Stimulated activated CD8-positive, alpha-beta memory T cell treated with anti-CD3 and anti-CD28 coated beads, Interleukin-12 subunit alpha, Interleukin-12 subunit beta, amount 100 ng/mL, for 24 hours (primary cell): ENCODE results near the gene ADPGK.

Experiments
- DNase-seq: peaks from one replicate; pipeline ENCODE4 v3.0.0-alpha.2; 2020; ENCODE audit errors: extremely low read depth

ADPGK gene

DNA sequence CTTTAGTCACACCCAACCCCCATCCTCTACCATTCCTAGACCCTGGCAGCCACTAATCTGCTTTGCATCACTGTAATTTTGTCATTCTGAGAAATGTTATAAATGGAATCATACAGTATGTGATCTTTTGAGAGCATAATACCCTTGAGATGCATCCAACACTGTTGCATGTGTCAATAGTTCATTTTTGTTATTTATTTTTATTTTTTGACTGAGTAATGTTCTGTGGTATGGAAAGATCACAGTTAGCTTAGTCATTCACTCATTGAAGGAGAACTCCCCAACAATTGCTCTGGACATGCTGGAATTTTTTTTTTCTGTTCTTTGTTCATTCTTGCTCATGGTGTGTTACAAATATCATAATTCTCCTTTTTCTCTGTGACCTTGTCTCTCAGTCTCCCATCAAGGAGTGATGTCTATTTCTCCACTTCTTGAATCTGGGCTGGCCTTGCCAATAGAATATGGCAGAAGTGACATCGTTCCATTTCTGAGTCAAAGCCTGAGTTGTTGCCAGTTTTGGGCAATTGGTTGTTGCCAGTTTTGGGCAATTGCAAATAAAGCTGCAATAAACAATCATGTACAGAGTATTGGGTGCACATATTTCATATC lies 6.8 kb upstream of the ADPGK start:
- DNase-seq = no peak

DNA sequence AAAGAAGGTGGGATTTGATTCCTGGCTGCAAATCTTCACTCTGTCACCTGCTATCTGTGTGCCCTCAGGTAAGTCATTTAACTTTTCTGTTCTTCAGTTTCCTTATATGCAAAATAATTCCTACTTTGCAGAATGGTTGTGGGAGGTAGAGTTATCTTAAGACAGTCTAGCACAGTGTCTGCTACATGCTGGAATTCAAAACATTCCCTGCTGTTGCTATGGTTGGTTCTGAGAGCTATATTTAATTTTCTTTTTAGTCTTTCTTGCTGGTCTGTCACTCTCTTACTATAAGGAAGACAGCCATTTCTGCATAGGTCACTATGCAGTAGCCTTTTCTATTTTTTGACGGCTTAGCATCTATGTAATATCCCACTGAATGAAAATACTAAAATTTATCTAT lies 4.0 kb upstream of the ADPGK start:
- DNase-seq = no peak

DNA sequence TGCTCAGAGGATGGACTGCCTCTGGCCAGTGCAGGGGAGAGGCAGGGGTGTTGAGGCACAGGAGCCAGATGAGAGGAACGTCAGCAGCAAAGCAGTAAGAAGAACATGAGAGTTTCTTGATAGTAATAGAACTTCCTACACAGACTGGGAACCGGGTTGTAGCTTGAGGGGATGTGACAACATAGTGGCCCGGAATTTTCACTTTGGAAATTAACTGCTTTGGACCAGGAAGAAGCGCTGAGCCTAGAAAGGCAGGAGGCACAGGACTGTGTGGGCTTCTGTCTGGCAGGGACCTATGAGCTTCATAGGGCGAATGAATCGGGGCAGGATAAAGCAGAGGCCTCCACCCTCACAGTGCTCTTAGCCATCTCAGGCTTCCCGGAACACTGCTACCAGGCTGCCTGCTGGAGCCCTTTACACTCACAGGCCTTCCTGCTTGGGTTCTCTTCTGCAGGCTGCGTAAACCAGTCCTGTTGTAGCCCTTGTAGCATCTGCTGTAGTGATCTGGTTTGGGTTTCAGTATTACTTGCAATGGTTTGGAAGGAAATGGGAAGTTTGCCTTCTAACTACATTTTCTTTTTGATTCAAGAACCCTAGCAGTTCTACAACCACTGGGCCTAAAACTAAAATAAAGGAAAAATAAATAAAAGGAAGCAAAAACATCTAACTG lies 3.3 kb upstream of the ADPGK start:
- no peak for DNase-seq

DNA sequence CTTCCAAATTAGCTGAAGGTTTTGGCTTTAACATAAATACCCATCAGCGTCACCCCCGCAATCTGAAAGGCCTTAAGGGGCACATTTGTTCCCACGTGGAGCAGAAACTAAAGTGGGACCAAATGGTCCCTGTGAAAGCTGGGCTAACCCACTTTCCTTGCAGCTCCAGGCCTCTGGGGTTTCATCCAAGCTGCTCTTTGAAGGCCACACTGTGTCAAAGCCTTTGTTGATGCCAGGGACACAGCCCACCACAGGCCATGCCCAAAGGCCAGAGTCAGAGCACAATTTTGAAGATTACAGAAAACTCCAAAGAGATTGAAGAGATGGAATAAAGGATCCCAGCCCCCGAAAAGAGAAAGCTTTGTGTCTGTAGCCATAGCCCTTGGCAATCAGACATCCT lies 2.7 kb upstream of the ADPGK start:
- DNase-seq = no peak

DNA sequence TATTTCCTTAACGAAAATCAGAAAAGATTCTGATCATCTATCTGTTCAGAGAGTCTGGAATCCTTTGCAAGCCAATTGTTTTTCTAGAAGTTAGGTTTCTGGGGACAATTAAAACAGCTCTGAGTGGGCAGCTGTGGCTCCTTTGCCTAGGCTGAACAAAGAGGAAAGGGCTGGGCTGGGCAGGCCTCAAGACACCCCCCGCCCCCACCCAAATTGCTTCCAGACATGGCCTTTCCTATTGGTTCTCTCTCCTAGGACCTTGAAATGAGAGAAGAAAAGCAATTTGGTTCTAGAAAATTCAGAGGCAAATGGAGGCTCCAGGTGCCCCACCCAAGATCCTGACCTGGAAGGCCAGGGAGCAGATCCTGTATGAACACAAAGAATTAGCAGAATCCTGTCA lies 2.3 kb upstream of the ADPGK start:
- DNase-seq = no peak

DNA sequence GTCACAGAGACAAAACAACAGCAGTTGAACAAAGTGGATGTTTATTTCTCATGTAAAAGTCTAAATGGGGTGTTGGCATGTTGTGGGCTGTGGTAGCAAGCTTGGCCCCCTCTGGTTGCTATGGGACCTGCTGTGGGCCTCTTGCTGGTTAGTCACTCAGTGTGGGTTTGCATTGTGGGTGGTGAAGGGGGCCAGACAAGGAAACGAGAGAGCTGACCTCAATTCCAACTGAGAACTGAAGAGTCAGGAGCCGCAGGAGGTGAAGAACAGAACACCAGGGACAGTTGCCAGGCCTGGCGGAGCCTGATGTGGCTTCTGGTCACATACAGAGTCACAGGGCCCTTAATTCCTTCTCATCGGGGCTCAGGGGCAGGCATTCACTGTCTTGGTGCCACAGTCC lies 1.9 kb upstream of the ADPGK start:
- peak; percentile 38 for DNase-seq

DNA sequence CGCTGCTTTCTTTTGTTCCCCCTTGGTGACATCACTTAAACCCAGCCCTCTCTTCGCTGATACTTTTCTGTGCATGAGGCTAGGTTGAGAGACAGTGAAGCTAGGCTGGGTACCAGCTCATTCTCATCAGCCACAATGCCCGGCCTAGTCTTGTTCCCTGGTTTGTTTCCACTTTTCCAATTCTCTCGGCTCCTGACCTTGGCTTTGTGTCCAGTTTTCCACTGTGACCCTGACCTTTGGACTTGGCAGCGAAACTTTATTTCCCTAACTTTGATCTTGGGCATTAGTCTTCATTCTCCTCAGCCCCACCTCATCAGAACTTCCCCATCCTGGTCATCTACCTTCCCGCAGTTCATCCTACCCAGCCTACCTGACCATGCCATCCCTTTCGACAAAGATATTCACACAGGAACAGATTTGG lies 908 bp upstream of the ADPGK start:
- DNase-seq = no peak

DNA sequence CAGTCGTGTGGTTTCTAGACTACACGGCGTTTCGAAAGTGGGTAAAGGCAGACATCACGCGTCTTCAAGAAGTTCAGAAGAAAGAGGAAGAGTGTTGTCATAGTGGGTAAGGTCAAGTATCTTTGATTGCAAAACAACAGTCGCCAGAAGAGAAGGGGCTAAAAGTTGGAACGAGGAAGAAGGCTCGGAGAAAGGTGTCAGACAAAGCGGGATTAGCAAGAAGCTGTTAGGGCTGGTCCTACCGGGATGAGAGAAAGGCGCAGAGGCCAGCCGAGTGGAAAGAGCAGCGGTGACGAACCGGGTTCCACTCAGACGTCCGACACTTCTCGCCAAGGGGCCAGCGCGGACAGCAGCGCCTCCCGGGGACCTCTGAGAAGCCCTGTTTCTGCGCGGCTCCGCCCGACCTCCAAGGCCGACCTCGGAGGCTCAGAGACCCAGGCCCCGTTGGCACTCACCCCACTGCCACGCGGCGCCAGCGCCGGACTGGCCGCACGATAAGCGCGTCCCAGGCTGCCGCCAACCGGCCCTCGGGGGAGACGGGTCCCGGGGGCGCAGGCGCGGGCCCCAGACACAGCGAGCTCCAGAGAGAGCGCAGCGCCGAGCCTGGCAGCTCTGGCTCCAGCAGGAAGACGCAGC lies 436 bp downstream of the ADPGK start:
- no peak for DNase-seq

DNA sequence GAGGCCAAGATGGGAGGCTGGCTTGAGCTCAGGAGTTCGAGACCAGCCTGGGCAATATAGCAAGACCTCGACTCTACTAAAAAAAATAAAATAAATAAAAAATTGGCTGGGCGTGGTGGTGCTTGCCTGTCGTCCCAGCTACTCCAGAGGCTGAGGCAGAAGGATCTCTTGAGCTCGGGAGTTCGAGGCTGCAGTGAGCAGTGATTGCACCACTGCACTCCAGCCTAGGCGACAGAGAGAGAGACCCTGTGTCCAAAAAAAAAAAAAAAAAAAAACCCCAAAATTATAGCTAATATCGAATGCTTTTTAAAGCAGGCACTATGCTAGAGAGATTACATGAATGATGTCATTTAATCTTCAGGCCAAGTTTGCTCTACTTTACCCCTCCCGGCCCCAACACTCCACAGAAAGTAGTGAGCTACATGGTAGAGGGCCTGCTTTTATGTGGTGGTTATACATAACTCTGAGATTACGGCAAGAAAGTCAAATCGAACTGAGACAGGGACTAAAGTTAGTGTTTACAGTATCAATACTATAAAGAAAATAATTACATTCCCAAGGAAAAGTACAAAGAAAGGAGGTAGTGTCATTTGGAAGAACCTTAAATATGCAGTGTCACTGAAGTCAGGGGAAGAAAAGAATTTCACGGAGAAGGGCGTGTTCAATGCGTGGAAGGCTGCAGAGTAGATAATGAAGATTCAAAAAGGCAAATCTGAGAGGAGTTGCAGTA lies 1.1 kb downstream of the ADPGK start:
- DNase-seq = no peak

DNA sequence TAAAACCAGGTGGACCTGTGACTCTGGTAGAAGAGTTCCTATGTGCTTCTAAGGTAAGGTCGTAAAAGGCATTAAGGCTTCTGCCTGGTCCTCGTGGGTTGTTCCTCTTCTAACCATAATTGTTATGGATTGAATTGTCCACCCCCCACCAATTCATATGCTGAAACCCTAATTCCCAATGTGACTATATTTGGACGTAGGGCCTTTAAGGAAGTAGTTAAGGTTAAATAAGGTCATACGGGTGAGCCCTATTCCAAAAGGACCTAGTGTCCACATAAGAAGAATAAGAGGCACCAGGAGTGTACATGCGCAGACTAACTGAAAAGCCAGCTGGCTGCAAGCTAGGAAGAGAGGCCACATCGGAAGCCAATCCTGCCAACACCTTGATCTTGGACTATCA lies 1.9 kb downstream of the ADPGK start:
- DNase-seq = no peak

DNA sequence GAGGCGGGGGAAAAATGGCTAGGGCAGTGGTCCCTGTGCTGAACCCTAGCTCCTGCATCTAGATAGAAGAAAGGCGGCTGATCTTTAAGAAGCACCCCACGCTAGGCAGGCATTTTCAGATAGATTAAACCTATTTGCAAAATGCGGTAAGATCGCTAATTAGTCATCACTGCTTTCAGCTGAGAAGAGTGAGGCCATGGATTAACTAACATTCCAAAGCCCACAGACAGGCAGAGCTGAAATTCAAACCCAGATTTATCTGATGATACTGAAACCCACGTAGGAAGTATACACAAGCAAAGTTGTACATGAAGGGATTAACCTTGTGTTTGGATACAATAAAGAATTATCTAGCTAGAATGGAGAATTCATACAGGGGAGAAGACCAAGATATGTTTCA lies 4.8 kb downstream of the ADPGK start:
- DNase-seq = no peak

DNA sequence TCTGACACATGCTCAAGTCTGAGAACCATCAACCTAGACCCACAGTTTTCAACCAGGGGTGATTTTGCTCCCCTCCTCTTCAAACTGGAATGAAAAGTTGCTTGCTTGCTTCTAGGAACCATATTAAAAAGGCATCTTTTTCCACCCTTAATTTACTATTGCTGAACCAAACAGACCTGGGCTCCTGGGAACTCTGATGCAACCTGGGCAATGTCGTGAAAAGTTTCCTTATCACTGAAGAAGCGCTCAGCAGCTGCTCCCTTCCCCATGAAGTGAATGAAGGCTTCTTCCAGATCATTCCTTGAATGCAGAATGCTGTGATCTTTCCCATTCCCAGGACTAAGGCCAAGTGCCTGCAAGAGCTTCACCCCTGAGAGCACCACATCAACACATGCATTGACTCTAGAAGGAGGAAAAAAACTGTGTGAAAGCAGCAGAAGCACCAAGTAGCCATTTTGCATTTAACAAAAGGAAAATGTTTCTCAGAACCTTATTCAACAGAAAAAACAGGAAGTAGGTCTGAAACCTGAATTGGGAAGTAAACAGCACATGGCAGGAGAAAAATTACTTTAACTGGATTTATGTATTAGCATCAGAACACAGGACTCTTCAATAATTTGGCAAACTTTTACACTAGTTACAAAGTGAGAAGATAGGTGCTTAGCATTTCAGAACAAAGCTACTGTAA lies 8.7 kb downstream of the ADPGK start:
- DNase-seq = no peak

DNA sequence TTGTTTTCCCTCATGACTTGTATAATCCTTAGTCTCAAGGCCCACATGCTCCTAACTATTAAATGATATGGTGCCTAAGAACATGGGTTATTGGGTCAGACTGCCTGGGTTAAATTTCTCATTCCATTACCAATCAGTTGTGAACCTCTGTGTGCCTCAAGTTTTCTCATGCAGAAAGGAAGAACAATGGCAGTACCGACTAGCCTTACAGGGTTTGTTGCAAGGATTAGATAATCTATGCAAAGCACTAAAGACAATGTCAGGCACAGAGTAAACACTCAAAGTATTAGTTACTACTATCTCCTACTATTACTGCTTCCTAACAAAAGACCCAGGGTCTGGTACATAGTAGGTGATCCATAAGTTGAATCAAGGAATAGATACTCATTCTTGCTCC lies 12.2 kb downstream of the ADPGK start:
- DNase-seq = no peak

DNA sequence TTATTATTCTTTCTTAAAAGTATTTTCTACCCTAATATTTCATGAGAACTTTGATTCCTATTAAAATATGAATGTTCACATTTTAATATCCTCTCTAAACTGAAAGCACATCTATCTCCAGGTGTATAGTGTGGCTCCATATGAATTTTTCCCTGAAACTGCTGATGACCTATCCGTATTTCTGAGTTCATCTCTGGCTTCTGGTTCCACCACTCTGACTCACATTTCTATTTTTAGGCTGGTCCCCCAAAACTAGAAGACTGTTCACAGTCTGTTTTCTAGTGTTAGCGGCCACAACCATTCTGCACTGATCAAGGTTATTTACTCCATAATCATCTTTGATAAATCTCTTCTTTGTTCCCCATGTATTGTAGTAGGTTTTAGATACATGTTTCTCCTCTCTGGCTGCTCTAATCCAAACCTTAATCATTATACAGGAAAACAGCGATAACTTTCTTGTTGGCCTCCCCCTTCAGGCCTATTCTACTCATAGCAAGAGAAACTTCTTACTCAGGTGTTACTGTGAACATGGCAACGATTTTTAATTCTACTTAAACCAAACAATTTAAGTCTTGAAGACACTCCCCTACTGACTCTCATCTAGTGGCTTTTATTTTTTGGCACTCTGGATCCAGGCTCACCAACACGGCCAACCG lies 12.8 kb downstream of the ADPGK start:
- DNase-seq = no peak

DNA sequence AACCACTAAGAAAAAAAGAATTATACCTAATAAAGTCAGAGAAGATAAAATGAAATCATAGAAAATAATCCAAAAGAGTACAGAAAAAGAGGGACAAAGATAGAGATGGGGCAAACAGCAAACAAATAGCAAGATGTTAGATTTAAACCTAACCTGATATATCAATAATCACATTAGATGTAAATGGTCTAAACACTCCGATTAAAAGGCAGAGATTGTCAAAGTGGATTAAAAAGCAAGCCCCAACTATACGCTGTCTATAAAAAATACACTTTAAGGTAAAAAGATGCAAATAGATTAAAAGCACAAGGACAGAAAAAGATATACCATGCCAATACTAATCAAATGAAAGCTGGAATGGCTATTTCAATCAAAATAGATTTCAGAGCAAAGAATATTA lies 16.8 kb downstream of the ADPGK start:
- DNase-seq = no peak

DNA sequence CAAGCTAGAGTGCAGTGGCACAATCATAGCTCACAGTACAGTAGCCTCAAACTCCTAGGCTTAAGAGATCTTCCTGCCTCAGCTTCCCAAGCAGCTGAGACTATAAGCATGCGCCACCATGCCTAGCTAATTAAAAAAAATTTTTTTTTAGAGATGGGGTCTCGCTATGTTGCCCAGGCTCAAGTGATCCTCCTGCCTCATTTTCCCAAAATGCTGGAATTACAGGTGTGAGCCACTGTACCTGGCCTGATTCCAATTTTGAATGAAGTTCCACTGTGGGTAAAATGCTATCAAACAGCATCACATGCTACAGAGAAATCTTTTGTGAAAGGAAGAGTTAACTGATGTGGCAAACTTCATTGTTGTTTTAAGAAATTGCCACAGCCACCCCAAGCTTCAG lies 17.5 kb downstream of the ADPGK start:
- no peak for DNase-seq

DNA sequence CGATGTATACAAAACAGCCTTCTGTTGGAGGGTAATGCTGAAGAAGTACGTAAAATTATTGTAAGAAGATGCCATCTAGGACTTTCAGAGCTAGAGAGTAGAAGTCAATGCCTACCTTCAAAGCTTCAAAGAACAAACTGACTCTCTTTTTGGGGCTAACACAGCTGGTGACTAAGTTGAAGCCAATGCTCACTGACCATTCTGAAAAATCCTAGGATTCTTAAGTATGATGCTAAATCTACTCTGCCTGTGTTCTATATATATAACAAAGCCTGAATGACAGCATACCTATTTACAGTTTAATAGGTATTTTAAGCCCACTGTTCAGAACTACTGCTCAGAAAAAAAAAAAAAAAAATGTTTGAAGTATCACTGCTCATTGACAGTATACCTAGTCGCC lies 18.9 kb downstream of the ADPGK start:
- no peak for DNase-seq

DNA sequence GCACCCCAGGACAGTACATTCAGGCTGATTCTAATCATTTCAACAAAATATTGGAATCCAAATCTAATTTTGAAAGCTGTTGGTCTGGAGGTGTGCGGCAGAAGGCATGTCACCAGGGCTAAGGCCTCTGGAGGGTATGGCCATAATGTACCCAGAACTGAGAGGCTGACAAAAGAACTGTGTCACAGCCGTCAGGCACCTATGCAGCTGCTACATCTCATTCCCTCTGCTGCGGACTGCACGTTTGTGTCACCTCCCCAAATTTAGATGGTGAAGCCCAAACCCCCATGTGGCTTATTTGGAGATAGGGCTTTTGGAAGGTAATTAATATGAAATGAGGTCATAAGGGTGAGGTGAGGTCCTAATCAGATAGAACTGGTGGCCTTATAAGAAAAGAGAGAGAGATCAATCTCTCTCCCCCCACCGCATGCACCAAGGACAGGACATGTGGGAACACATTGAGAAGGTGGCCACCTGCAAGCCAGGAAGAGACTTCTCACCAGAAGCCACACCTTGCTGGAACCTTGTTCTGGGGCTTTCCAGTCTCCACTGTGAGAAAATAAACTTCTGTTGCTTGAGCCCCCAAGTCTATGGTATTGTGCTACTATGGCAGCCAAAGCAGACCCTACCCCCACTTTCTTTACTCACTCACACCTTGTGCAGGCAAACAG lies 22.8 kb downstream of the ADPGK start:
- DNase-seq = no peak

DNA sequence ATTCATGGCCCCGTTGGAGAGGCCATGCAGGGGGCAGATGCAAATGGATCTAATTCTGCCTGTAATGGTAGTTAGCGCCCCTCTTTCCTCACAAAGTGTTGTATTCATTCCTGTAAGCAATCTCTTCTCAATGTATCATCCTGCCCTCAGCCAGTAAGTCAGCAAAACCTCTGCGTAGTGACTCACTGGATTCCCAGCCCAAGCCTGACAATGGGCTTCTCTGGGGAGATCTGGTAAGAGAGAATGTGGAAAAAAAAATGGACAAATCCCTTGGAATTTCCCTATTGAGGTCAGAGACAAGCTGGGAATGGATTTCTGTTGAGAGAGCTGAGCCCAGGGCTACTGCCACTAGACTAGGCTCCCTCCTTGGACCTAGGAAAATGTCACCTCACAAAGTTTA lies 25.4 kb downstream of the ADPGK start:
- no peak for DNase-seq

DNA sequence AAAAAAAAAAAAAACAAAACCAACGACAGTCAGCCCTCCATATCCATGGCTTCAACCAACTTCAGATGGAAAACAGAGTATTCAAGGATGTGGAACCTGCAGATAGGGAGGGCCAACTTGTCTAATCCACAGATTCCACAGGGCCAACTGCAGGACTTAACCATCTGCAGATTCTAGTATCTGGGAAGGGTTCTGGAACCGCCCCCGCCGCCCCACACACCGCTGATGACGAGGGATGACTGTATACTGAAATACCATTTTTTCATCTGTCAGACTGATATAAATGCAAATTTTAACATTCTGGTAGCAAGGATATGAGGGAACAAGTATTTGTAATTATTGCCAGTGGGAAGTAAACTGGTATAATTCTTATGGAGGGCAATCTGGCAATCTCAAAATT lies 29.5 kb downstream of the ADPGK start:
- no peak for DNase-seq

DNA sequence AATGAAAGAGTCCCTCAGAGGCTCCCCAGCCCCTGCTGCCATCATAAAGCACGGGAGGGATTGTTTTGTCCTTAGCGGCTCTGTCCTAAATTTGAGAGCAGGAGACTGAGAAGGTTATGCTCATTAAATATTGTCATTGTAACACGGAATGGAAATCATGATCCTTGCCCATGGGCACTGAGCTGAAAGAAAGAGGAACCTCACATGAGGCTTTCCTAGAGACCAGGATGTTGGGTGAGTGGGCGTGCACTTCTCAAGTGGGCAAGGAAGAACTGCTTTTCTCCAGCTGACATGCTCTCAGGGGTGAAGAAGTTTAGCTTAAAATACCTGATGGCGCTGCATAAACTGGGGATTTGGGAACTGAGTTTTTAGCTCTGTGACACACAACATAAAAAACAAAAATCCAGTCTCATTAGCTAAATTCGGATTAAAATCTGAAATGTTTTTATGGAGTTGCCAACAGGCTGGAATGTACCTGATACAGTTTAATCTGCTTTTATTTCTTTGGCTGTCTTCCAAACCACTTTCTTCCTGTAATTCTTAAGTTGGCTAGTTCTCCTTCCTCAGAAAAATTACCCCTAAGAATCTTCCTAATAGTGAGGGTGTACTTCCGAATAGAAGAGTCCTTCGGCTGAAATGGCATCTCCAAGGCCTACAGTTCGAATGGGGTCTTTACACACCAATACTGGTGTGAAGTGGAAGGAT lies 31.7 kb downstream of the ADPGK start:
- DNase-seq = no peak
